GM12878 (cell line): ENCODE data around the gene KPNA5. TPM values are rescaled to one million over a fixed set of nuclear protein-coding genes. Genes with fewer than 3 reads are reported as not detected.

Source experiments
- ATAC-seq: fragments of 200-7000 bp; cut with Tn5 transposase; 3 replicates; pipeline ENCODE4 v1.9.1; 2020; ENCODE audit warnings: mild to moderate bottlenecking, moderate library complexity
- BruUV-seq: library from RNA; stranded (reverse); fragments of 400-500 nt; replicated peaks from 2 replicates; lab custom pipeline; 2021; lab: Mats Ljungman, UMichigan
- CTCF ChIA-PET: fragments of 300-600 bp; sonication (Branson Sonifier 250); formaldehyde crosslinking; extraction: SDS; loops from one replicate; lab custom pipeline; 2021; ENCODE audit warnings: inconsistent platforms; lab: Yijun Ruan, JAX
- POLR2A ChIA-PET: fragments of 350-600 bp; formaldehyde crosslinking; extraction: SDS; loops from one replicate; lab custom pipeline; 2021; ENCODE audit warnings: inconsistent platforms; lab: Charles Lee
- RAD21 ChIA-PET: fragments of 300-600 bp; sonication (Branson Sonifier 250); formaldehyde crosslinking; loops from one replicate; lab custom pipeline; 2023; ENCODE audit warnings: antibody characterized with exemption; ENCODE audit not compliant: unreplicated experiment; lab: Charles Lee
- SMC1A ChIA-PET: fragments of 300-600 bp; sonication (Branson Sonifier 250); formaldehyde crosslinking; loops from one replicate; lab custom pipeline; 2023; ENCODE audit not compliant: unreplicated experiment, uncharacterized antibody; lab: Charles Lee
- DNase-seq: peaks from one replicate; pipeline ENCODE4 v3.0.0-alpha.2; 2011; ENCODE audit warnings: low read depth, low spot score
- FAIRE-seq: peaks from 3 replicates; lab custom pipeline; 2011; peaks lifted over from hg19 to GRCh38; lab: Jason Lieb, UNC
- H2AFZ ChIP-seq: 2 replicates; pipeline ENCODE4 v1.6.0; 2011; ENCODE audit warnings: low read depth, low read length, control low read depth; ENCODE audit not compliant: control insufficient read depth
- H3K27ac ChIP-seq: 2 replicates; pipeline ENCODE4 v1.5.1; 2011; ENCODE audit warnings: control low read depth; ENCODE audit not compliant: control insufficient read depth, insufficient read depth
- H3K27me3 ChIP-seq, 2 experiments: replicated peaks in 1 of 2; 2 replicates each; pipeline versions ENCODE4 v1.6.0 to v1.6.1; 2011; ENCODE audit warnings: low read length in 1 of 2; ENCODE audit not compliant: control insufficient read depth in 2 of 2, insufficient read depth in 2 of 2
- H3K36me3 ChIP-seq, 2 experiments: 2 replicates each; pipeline ENCODE4 v1.5.1; 2011; ENCODE audit warnings: low read length in 1 of 2; ENCODE audit not compliant: control insufficient read depth in 2 of 2, insufficient read depth in 2 of 2
- H3K4me1 ChIP-seq: 2 replicates; pipeline ENCODE4 v1.6.1; 2011; ENCODE audit warnings: mild to moderate bottlenecking, low read length, moderate library complexity, mixed read lengths; ENCODE audit not compliant: control insufficient read depth, insufficient read depth
- H3K4me2 ChIP-seq: 2 replicates; pipeline ENCODE4 v1.6.0; 2011; ENCODE audit warnings: control low read depth; ENCODE audit not compliant: control insufficient read depth, insufficient read depth
- H3K4me3 ChIP-seq: fragments of 200-600 bp; sonication (generic); 2 replicates; pipeline ENCODE4 v1.5.1; 2016
- H3K79me2 ChIP-seq: 2 replicates; pipeline ENCODE4 v1.6.0; 2011; ENCODE audit warnings: low read length; ENCODE audit not compliant: control insufficient read depth, insufficient read depth
- H3K9ac ChIP-seq: 2 replicates; pipeline ENCODE4 v1.8.0; 2011; ENCODE audit warnings: low read length, control low read depth, mixed read lengths; ENCODE audit not compliant: control insufficient read depth, insufficient read depth
- H3K9me3 ChIP-seq: replicated peaks from 3 replicates; pipeline ENCODE4 v1.5.1; 2011; ENCODE audit warnings: mild to moderate bottlenecking, low read length; ENCODE audit not compliant: control insufficient read depth, insufficient read depth
- H4K20me1 ChIP-seq: 2 replicates; pipeline ENCODE4 v1.6.0; 2011; ENCODE audit not compliant: control insufficient read depth, insufficient read depth
- BCL11A ChIP-seq: IDR thresholded peaks from 2 replicates; pipeline ENCODE4 v1.6.1; 2011; ENCODE audit warnings: low read depth, low read length
- E2F8 ChIP-seq: fragments of 450-650 bp; IDR thresholded peaks from 2 replicates; pipeline ENCODE4 v1.6.1; 2018; ENCODE audit warnings: mild to moderate bottlenecking, low read depth, moderate library complexity; ENCODE audit not compliant: partially characterized antibody
- FOXM1 ChIP-seq: IDR thresholded peaks from 2 replicates; pipeline ENCODE4 v1.6.1; 2012; ENCODE audit warnings: low read depth, mild to moderate bottlenecking, inconsistent platforms, low read length, moderate library complexity
- NRF1 ChIP-seq: conservative IDR thresholded peaks from 2 replicates; pipeline ENCODE4 v1.6.1; 2011; ENCODE audit warnings: mild to moderate bottlenecking, low read depth, low read length, improper control_type of control experiment
- PAX5 ChIP-seq: IDR thresholded peaks from 2 replicates; pipeline ENCODE4 v1.6.1; 2011; ENCODE audit warnings: low read depth, low read length, borderline replicate concordance
- RAD51 ChIP-seq: fragments of 450-650 bp; IDR thresholded peaks from 2 replicates; pipeline ENCODE4 v1.6.1; 2016; ENCODE audit warnings: moderate library complexity, mild to moderate bottlenecking, inconsistent platforms
- SIN3A ChIP-seq: IDR thresholded peaks from 2 replicates; pipeline ENCODE4 v1.6.1; 2012; ENCODE audit warnings: low read depth, low read length, improper control_type of control experiment
- WGBS: methylation state at CpG from one replicate; pipeline ENCODE4 v1.1.6; 2016; ENCODE audit warnings: low lambda C conversion rate; ENCODE audit not compliant: insufficient replicate concordance, insufficient coverage; ENCODE audit errors: missing lambda C conversion rate; 5-methylcytosine and 5-hydroxymethylcytosine counted together
- in situ Hi-C: fragments of 300-500 bp; cut with MboI; formaldehyde crosslinking; loops from 9 replicates; pipeline ENCODE4 v1.14.3; 2018; ENCODE audit warnings: mixed read lengths
- intact Hi-C: fragments of 100-400 bp; cut with micrococcal nuclease; formaldehyde crosslinking; loops from one replicate; pipeline ENCODE4 v1.14.2; 2022; ENCODE audit not compliant: unreplicated experiment
- polyA plus RNA-seq, 11 experiments: library from polyadenylated mRNA; depleted of rRNA in 4 of 11; unstranded in 6 of 11; stranded (reverse) in 5 of 11; fragments of >200 nt; fragmentation: Nextera tagmentation in 4 of 11; fragmentation: Illumina TruSeq in 1 of 11; extraction: Ambion mirVana in 4 of 11; extraction: Trizol in 1 of 11; gene quantifications; 1 replicate in 1 of 11; 2 replicates in 10 of 11; pipeline versions ENCODE4 v1.2.1 to v1.2.3, GENCODE V29; 2011 to 2016; ENCODE audit warnings: inconsistent platforms in 2 of 11, missing spikeins in 2 of 11, low read depth in 1 of 11
- total RNA-seq, 4 experiments: library from RNA; depleted of rRNA in 3 of 4; stranded (reverse); fragments of >200 nt in 3 of 4; fragmentation: Illumina TruSeq in 1 of 4; extraction: Trizol in 1 of 4; gene quantifications; 2 replicates each; pipeline versions ENCODE4 v1.2.1 to v1.2.3, GENCODE V29; 2013 to 2021
- TF ChIP-seq, protein P1 (sequence below): fragments of 450-650 bp; IDR thresholded peaks from 2 replicates; pipeline ENCODE4 v1.6.1; 2017; ENCODE audit warnings: antibody characterized with exemption, mild to moderate bottlenecking, moderate library complexity

The KPNA5 gene
- total and polyA plus RNA-seq, 10 of the 15 experiments (the other 5 are each of a cell fraction or from before 2014, with no cell fraction given): 1.9 to 7.6 (median 4.5) TPM

DNA sequence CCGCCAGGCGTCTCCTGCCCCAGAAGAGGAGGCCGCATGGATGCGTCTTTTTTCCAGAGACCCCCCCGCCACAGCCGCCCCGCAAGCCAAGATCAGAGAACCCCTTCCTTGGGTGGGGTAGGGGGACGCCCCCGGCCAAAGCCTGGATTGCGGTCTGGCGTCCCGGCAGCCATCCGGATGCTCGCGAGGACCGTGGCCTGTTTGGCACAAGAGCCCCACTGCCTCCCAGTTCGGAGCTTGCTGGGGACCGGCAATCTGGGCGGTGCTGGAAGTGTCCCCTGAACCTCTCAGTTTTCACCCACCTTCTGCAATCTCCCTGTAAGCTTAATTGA lies 83.6 kb downstream of the KPNA5 start (continued):
- TF ChIP-seq NRF1: no peak
- no peak for TF ChIP-seq FOXM1
- TF ChIP-seq E2F8: no peak

DNA sequence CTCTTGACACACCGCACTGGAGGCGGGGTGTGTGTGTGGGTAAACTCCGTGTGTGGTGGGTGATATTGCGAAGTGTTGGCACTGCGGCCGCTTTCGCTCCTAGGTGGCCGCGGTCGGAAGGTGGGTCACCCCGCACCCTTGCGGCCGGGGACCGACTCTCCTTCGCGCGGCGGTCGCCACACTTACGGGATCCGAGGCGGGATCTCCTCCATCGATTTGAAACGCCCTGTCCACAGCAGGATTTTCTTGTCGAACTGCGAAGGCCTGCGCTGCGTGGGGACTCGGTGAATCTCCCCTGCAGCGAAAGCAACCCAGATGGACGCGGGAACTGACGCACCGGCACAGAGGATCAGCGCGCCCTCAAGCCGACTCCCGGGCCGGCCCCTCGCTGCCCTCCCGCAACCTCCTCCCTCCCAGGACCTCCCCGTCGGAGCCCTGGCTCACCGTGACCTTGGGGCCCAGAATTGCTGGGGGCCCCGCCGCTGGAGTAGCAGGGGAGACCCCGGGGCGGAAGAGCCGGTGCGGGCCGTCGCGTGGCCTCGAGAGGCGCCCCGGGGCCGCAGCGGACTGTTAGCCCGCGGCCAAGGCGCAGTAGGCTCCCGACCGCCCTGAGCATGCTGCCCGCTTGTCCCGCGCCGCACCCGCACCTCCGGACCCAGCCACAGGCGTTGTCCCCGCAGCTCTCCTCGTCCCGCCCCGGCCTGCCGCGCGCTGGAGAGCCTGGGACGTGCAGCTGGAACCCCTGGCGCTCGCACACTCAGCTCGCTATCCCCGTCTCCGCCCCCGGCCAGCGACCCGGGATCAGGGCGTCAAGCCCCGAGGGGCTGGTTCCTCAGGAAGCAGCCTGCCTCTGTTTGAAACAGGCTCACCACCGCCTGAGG lies 84.2 kb downstream of the KPNA5 start, which contains the start of gene FAM162B:
Gene FAM162B, minus strand, starts transcription at position 759 of the 881 bp plus-strand sequence. Its CDS starts 143 bp downstream, at position 616.
- 33% methylated on average over 80 of the region's 89 CpGs for WGBS
- in situ Hi-C loops: no loop called here
- H3K27ac ChIP-seq: no peak within 1 kb of the TSS
- H3K27me3 ChIP-seq: peaks cover 0 to 13% of the 10 kb centered on the region in 2 experiments; a peak in 3 of 4 replicates
- H4K20me1 ChIP-seq: no peaks in the 10 kb centered on the region
- intact Hi-C loops: no loop called here
- SMC1A ChIA-PET: no interaction called here
- no peak for ATAC-seq
- BruUV-seq: no TSS peak
- DNase-seq: no peak
- no peaks in the 10 kb centered on the region for H3K36me3 ChIP-seq
- no peak within 1 kb of the TSS for H3K9ac ChIP-seq
- H3K79me2 ChIP-seq: no peaks in the 10 kb centered on the region
- TF ChIP-seq PAX5: no peak
- TF ChIP-seq RAD51: no peak
- no peak for TF ChIP-seq BCL11A
- TF ChIP-seq, protein P1, sequence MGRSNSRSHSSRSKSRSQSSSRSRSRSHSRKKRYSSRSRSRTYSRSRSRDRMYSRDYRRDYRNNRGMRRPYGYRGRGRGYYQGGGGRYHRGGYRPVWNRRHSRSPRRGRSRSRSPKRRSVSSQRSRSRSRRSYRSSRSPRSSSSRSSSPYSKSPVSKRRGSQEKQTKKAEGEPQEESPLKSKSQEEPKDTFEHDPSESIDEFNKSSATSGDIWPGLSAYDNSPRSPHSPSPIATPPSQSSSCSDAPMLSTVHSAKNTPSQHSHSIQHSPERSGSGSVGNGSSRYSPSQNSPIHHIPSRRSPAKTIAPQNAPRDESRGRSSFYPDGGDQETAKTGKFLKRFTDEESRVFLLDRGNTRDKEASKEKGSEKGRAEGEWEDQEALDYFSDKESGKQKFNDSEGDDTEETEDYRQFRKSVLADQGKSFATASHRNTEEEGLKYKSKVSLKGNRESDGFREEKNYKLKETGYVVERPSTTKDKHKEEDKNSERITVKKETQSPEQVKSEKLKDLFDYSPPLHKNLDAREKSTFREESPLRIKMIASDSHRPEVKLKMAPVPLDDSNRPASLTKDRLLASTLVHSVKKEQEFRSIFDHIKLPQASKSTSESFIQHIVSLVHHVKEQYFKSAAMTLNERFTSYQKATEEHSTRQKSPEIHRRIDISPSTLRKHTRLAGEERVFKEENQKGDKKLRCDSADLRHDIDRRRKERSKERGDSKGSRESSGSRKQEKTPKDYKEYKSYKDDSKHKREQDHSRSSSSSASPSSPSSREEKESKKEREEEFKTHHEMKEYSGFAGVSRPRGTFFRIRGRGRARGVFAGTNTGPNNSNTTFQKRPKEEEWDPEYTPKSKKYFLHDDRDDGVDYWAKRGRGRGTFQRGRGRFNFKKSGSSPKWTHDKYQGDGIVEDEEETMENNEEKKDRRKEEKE: no peak
- TF ChIP-seq SIN3A: no peak
- POLR2A ChIA-PET: no interaction called here
- peak within 1 kb of the TSS; percentile 25; the same call in 1 of the 2 replicates for H3K4me2 ChIP-seq
- no peak within 1 kb of the TSS for H3K4me3 ChIP-seq
- no peaks in the 10 kb centered on the region for H3K9me3 ChIP-seq
- RAD21 ChIA-PET: no interaction called here
- no peaks in the 10 kb centered on the region for H3K4me1 ChIP-seq
- FAIRE-seq: no peak
- CTCF ChIA-PET: no interaction called here
- H2AFZ ChIP-seq: no peak within 1 kb of the TSS
